T-cell (primary cell): ENCODE measurements around the gene HDAC1. TPM values are rescaled to one million over a fixed set of nuclear protein-coding genes. Genes with fewer than 3 reads are reported as not detected.
"Not testable (repeated sequence)": the region's sequence is repeated elsewhere in the genome, so short reads cannot be mapped to it uniquely, and the experiment has no call there.

ENCODE experiments used
- ATAC-seq, 4 experiments: fragments of 200-7000 bp in 3 of 4; fragments of 150-1000 bp in 1 of 4; cut with Tn5 transposase; replicated peaks in 1 of 4; 1 replicate in 3 of 4; 2 replicates in 1 of 4; pipeline ENCODE4 v1.10.0; 2021; ENCODE audit warnings: moderate library complexity in 3 of 4, mild to moderate bottlenecking in 2 of 4, moderate number of reproducible peaks in 1 of 4
- CTCF ChIA-PET, 2 donors: fragments of 300-600 bp; sonication (Branson Sonifier 250); formaldehyde crosslinking; loops; one replicate each; lab custom pipeline; 2022; ENCODE audit warnings: antibody characterized with exemption in 2 of 2; lab: Charles Lee
- POLR2A ChIA-PET, 2 donors: fragments of 300-600 bp; sonication (Branson Sonifier 250); formaldehyde crosslinking; loops; one replicate each; lab custom pipeline; 2022; ENCODE audit warnings: antibody characterized with exemption in 2 of 2; lab: Charles Lee
- DNase-seq, 35 experiments: peaks; one replicate each; pipeline versions ENCODE4 v3.0.0 to v3.0.0-alpha.2; 2013 to 2023
- H3K27ac ChIP-seq: one replicate; pipeline ENCODE4 v1.5.1; 2013; ENCODE audit warnings: low read length
- H3K27me3 ChIP-seq, 2 experiments: replicated peaks in 1 of 2; 1 replicate in 1 of 2; 2 replicates in 1 of 2; pipeline versions ENCODE4 v1.6.1 to v1.7.0; 2013; ENCODE audit warnings: low read length in 1 of 2, mixed read lengths in 1 of 2; ENCODE audit not compliant: control insufficient read depth in 2 of 2, insufficient read depth in 2 of 2; ENCODE audit errors: extremely low read depth in 1 of 2
- H3K36me3 ChIP-seq, 2 donors: 1 replicate in 1 of 2; 2 replicates in 1 of 2; pipeline versions ENCODE4 v1.6.1 to v1.7.0; 2013; ENCODE audit warnings: low read length in 1 of 2; ENCODE audit not compliant: control insufficient read depth in 2 of 2, insufficient read depth in 1 of 2; ENCODE audit errors: extremely low read depth in 1 of 2
- H3K4me1 ChIP-seq, 2 experiments: 1 replicate in 1 of 2; 2 replicates in 1 of 2; pipeline versions ENCODE4 v1.6.1 to v1.7.0; 2013; ENCODE audit warnings: low read length in 2 of 2, mixed read lengths in 1 of 2; ENCODE audit not compliant: insufficient read depth in 2 of 2, control insufficient read depth in 1 of 2; ENCODE audit errors: extremely low read depth in 1 of 2
- H3K4me3 ChIP-seq, 2 donors: 1 replicate in 1 of 2; 2 replicates in 1 of 2; pipeline versions ENCODE4 v1.5.1 to v1.7.0; 2013; ENCODE audit warnings: mild to moderate bottlenecking in 2 of 2, low read length in 1 of 2, moderate library complexity in 1 of 2; ENCODE audit not compliant: control insufficient read depth in 1 of 2; ENCODE audit errors: extremely low read depth in 1 of 2
- H3K9me3 ChIP-seq: 2 replicates; pipeline ENCODE4 v1.7.0; 2013
- H3K27ac Mint-ChIP-seq, 2 donors: one replicate each; pipeline ENCODE4 v1.8.0; 2020 to 2021; ENCODE audit warnings: mild to moderate bottlenecking in 2 of 2, mixed read lengths in 2 of 2
- H3K27me3 Mint-ChIP-seq, 2 donors: one replicate each; pipeline ENCODE4 v1.8.0; 2021 to 2022; ENCODE audit warnings: mixed read lengths in 2 of 2
- H3K36me3 Mint-ChIP-seq: one replicate; pipeline ENCODE4 v1.8.0; 2021; ENCODE audit warnings: mixed read lengths
- H3K4me1 Mint-ChIP-seq, 3 donors: one replicate each; pipeline ENCODE4 v1.8.0; 2020 to 2022; ENCODE audit warnings: mixed read lengths in 3 of 3, mild to moderate bottlenecking in 1 of 3
- H3K4me3 Mint-ChIP-seq, 3 donors: one replicate each; pipeline ENCODE4 v1.8.0; 2020 to 2022; ENCODE audit warnings: mild to moderate bottlenecking in 3 of 3, mixed read lengths in 3 of 3, moderate library complexity in 3 of 3
- H3K9me3 Mint-ChIP-seq, 3 donors: one replicate each; pipeline ENCODE4 v1.8.0; 2020 to 2022; ENCODE audit warnings: mixed read lengths in 3 of 3
- WGBS: methylation state at CpG from one replicate; pipeline ENCODE4 v1.1.5; 2013; ENCODE audit warnings: missing lambda C conversion rate; ENCODE audit not compliant: insufficient coverage; 5-methylcytosine and 5-hydroxymethylcytosine counted together
- total RNA-seq, 35 experiments: library from RNA in 6 of 35; stranded (reverse) in 6 of 35; fragments of 120-200 nt in 1 of 35; gene quantifications; one replicate each; pipeline versions ENCODE4 v1.2.1 to v1.2.4 and lab custom pipeline; 2013 to 2026

The HDAC1 gene
- total RNA-seq, 5 donors from 2014 or later (not counting 1 experiment from before 2014, with no cell fraction given) = 117 to 153 (median 142) TPM

DNA sequence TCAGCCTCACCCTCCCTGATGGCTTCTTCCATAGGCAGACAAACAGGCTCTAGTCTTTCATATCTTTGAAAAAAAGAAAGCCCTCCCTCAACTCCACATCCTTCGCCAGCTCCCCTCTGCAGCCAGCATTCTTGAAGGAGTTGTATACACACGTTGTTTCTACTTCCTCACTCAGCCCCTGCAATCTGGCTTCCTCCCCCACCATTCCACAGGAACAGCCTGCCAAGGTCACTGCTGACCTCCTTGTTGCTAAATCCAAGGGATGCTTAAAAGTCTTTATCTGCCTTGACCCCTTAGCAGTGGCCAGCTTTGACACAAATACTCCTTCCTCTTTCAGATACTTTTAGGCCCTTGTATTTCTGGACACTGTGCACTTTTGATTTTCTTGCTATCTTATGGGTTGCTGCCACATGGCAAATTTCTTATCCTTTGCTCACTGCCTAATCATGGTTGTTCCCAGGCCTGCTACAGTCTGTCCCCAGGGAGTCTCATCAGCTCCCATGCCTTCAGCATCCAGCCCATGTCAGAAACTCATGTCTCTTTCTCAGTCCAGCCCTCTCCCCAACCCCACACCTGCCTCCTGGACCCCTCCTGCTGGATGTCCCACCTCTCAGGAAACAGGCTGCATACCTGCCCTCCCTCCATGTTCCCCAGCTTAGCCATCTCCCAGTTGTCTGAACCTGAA, 62.1 kb downstream of the HDAC1 start:
- Mint-ChIP-seq H3K36me3 (no peaks in the 10 kb centered on the region), H3K4me3 (peak overlapping the region; percentile 1 to 70 (median 53)), H3K27ac (peak overlapping the region; percentile 20 to 45), H3K27me3 (no peaks in the 10 kb centered on the region), H3K9me3 (no peaks in the 10 kb centered on the region), H3K4me1 (peaks cover 32 to 55% (median 37%) of the 10 kb centered on the region in 3 donors)
- CTCF ChIA-PET = no interaction called here
- Histone ChIP-seq H3K27me3 (no peaks in the 10 kb centered on the region), H3K4me1 (peaks cover 6 to 26% of the 10 kb centered on the region in 2 experiments), H3K27ac (no peak overlapping the region), H3K36me3 (peaks cover 0 to 4% of the 10 kb centered on the region in 2 donors), H3K4me3 (no peak overlapping the region), H3K9me3 (no peaks in the 10 kb centered on the region)
- POLR2A ChIA-PET = interaction anchor here in 1 of 2 donors (0.6 kb wide), 1 partner anchor 32 kb away, joined by 3 read pairs; no protein-coding TSS in a partner anchor
- WGBS = 71% methylated on average over 2 of the region's 2 CpGs
- ATAC-seq = no peak
- DNase-seq = no peak

DNA sequence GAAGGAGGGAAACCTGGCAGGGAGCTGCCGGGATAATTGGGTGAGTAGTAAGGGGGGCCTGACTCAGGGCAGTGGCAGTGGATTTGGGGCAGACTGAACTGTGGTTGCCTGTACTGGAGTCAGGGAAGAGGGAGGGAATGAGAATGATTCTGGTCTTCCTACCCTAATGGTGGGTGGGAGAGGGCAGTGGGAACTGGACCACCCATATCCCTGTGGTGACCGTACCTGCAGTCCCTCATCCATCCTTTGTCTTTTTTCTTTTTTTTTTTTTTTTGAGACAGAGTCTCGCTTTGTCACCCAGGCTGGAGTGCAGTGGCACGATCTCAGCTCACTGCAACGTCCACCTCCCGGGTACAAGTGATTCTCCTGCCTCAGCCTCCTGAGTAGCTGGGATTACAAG, 63.9 kb downstream of the HDAC1 start:
- CTCF ChIA-PET = interaction anchor here in 1 of 2 donors (0.6 kb wide), 1 partner anchor 8 kb away, joined by 3 read pairs; no protein-coding TSS in a partner anchor
- H3K4me3 Mint-ChIP-seq, H3K27ac Mint-ChIP-seq, H3K9me3 Mint-ChIP-seq, H3K4me3 ChIP-seq, H3K27ac ChIP-seq, H3K36me3 Mint-ChIP-seq, DNase-seq, H3K27me3 ChIP-seq, POLR2A ChIA-PET, ATAC-seq, H3K27me3 Mint-ChIP-seq, H3K36me3 ChIP-seq, H3K9me3 ChIP-seq: not testable (repeated sequence)
- peaks cover 29 to 56% (median 34%) of the 10 kb centered on the region in 3 donors for H3K4me1 Mint-ChIP-seq
- 94% methylated on average over 4 of the region's 6 CpGs for WGBS
- H3K4me1 ChIP-seq = peaks cover 10 to 28% of the 10 kb centered on the region in 2 experiments

DNA sequence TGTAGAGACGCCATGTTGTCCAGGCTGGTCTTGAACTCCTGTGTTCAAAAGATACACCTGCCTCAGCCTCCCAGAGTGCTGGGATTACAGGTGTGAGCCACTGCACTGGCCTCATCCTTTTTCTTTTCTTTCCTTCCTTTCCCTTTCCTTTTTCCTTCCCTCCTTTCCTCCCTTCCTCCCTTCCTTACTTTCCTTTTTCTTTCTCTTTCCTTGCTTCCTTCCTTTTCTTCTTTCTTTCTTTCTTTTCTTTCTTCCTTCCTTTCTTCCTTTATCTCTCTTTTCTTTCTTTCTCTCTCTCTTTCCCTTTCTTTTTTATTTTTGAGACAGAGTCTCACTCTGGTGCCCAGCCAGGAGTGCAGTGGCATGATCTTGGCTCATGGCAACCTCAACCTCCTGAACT, 64.6 kb downstream of the HDAC1 start:
- Mint-ChIP-seq H3K27me3 (peaks cover 0 to 6% of the 10 kb centered on the region in 2 donors), H3K27ac (no peak overlapping the region), H3K9me3 (no peaks in the 10 kb centered on the region), H3K36me3 (peaks cover 3% of the 10 kb centered on the region), H3K4me3 (no peak overlapping the region), H3K4me1 (peaks cover 30 to 55% (median 35%) of the 10 kb centered on the region in 3 donors)
- H3K36me3 ChIP-seq = peaks cover 0 to 4% of the 10 kb centered on the region in 2 donors
- no peaks in the 10 kb centered on the region for H3K9me3 ChIP-seq
- H3K4me1 ChIP-seq = peaks cover 12 to 27% of the 10 kb centered on the region in 2 experiments
- no peak overlapping the region for H3K4me3 ChIP-seq
- ATAC-seq (no peak), DNase-seq (no peak)
- ChIA-PET CTCF (interaction anchor here in 1 of 2 donors (0.6 kb wide), 1 partner anchor 9 kb away, joined by 3 read pairs; no protein-coding TSS in a partner anchor), POLR2A (no interaction called here)
- H3K27me3 ChIP-seq = peaks cover 0 to 8% of the 10 kb centered on the region in 2 experiments
- WGBS = 100% methylated on average over 1 of the region's 1 CpG
- H3K27ac ChIP-seq = no peak overlapping the region

DNA sequence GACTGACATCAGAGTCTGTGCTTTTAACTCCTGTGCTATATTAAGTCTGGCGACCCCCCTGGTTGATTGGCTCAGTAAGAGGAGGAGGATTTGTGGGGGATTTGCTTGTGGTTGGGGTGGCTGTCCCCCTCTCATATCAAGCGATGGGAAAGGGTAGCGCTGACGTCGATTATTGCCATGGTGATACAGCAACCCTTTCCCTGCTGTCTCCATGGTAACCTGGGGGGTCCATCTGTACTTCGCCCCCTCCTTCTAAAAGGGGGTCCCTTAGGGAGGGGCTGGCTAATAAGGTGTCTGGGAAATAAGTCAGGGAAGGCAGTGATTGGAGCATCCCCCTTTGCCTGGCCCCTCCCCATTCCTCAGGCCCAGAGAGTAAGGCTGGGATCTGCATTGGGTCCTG, 65.7 kb downstream of the HDAC1 start:
- ATAC-seq = no peak

DNA sequence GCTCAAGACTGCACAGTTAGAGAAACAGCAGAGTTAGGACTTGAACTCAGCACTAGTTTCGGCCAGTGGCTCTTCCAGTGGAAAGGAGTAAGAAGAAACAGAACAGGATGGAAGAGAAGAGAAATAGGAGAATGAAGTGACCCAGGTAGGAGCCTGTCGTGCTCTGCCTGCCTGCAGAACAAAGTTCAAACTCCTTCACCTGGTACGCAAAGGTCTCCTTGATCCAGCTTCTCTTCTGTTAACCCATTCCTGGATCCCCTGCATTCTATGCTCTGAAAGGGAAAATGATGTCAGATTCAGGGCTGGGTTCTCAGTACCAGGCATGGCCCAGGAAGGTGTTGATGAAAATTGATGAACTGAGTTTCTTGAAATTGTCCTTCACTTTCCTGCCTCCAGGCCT, 66.6 kb downstream of the HDAC1 start:
- Histone ChIP-seq H3K4me3 (no peak overlapping the region), H3K4me1 (peaks cover 8 to 29% of the 10 kb centered on the region in 2 experiments), H3K9me3 (no peaks in the 10 kb centered on the region), H3K36me3 (peaks cover 4 to 5% of the 10 kb centered on the region in 2 donors), H3K27ac (no peak overlapping the region), H3K27me3 (peaks cover 0 to 8% of the 10 kb centered on the region in 2 experiments)
- Mint-ChIP-seq H3K27me3 (peaks cover 0 to 6% of the 10 kb centered on the region in 2 donors), H3K9me3 (no peaks in the 10 kb centered on the region), H3K36me3 (peaks cover 6% of the 10 kb centered on the region), H3K27ac (no peak overlapping the region), H3K4me3 (no peak overlapping the region), H3K4me1 (peaks cover 24 to 50% (median 34%) of the 10 kb centered on the region in 3 donors)
- CTCF ChIA-PET = interaction anchor here in 1 of 2 donors (0.7 kb wide), 1 partner anchor 19 kb away, joined by 4 read pairs; no protein-coding TSS in a partner anchor
- DNase-seq (no peak), ATAC-seq (no peak)
- POLR2A ChIA-PET = interaction anchor here in 1 of 2 donors (0.9 kb wide), 1 partner anchor 29 kb away, joined by 3 read pairs; no protein-coding TSS in a partner anchor
- WGBS = 100% methylated on average over 1 of the region's 3 CpGs

More for the DNA sequence above, 65.7 kb downstream of the HDAC1 start:
- POLR2A ChIA-PET = no interaction called here
- Mint-ChIP-seq H3K27ac (no peak overlapping the region), H3K4me1 (peaks cover 28 to 55% (median 35%) of the 10 kb centered on the region in 3 donors), H3K27me3 (peaks cover 0 to 6% of the 10 kb centered on the region in 2 donors), H3K4me3 (no peak overlapping the region), H3K36me3 (peaks cover 3% of the 10 kb centered on the region), H3K9me3 (no peaks in the 10 kb centered on the region)
- WGBS = 66% methylated on average over 2 of the region's 6 CpGs
- Histone ChIP-seq H3K27ac (no peak overlapping the region), H3K27me3 (peaks cover 0 to 8% of the 10 kb centered on the region in 2 experiments), H3K4me1 (peaks cover 8 to 29% of the 10 kb centered on the region in 2 experiments), H3K9me3 (no peaks in the 10 kb centered on the region), H3K36me3 (peaks cover 0 to 4% of the 10 kb centered on the region in 2 donors), H3K4me3 (no peak overlapping the region)
- no peak for DNase-seq
- CTCF ChIA-PET = no interaction called here

DNA sequence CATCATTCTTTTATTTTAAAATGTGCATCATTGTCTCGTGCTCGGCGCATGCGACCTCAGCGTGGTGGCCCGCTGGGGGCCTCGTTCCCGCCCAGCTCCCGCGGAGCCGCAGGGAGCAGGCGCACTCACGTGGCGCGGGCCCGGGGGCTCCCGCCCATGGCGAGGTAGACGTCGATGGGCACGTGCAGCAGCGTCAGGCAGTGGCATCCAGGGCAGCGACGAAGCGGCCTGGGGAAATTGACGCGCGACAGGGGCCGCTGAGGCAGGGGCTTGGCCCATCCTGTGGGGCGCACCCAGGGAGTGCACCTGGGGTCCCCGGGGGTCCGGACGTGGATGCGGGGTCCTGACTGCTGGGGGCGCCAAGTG, 69.4 kb downstream of the HDAC1 start:
- DNase-seq (no peak), ATAC-seq (peak in 1 of 4 experiments; percentile 8)
- H3K9me3 Mint-ChIP-seq = no peaks in the 10 kb centered on the region
- Histone ChIP-seq H3K4me3 (no peak overlapping the region), H3K27ac (no peak overlapping the region), H3K9me3 (no peaks in the 10 kb centered on the region), H3K4me1 (peaks cover 8 to 29% of the 10 kb centered on the region in 2 experiments), H3K27me3 (peaks cover 0 to 8% of the 10 kb centered on the region in 2 experiments), H3K36me3 (peaks cover 5 to 23% of the 10 kb centered on the region in 2 donors)
- 78% methylated on average over 35 of the region's 35 CpGs for WGBS
- H3K4me1 Mint-ChIP-seq = peaks cover 19 to 34% (median 26%) of the 10 kb centered on the region in 3 donors
- H3K36me3 Mint-ChIP-seq = peaks cover 19% of the 10 kb centered on the region
- H3K4me3 Mint-ChIP-seq = peak overlapping the region in 1 of 3 donors; percentile 80
- no peak overlapping the region for H3K27ac Mint-ChIP-seq
- ChIA-PET CTCF (no interaction called here), POLR2A (no interaction called here)
- H3K27me3 Mint-ChIP-seq = peaks cover 0 to 6% of the 10 kb centered on the region in 2 donors
